DMS 273 (cell line): Measurements from ENCODE around the gene CPXM2.
"Not testable (repeated sequence)": the region's sequence is repeated elsewhere in the genome, so short reads cannot be mapped to it uniquely, and the experiment has no call there.

Experiments
- DNase-seq: peaks from one replicate; lab custom pipeline; 2025; ENCODE audit not compliant: unreplicated experiment; lab: John Stamatoyannopoulos, UW

Gene CPXM2

DNA sequence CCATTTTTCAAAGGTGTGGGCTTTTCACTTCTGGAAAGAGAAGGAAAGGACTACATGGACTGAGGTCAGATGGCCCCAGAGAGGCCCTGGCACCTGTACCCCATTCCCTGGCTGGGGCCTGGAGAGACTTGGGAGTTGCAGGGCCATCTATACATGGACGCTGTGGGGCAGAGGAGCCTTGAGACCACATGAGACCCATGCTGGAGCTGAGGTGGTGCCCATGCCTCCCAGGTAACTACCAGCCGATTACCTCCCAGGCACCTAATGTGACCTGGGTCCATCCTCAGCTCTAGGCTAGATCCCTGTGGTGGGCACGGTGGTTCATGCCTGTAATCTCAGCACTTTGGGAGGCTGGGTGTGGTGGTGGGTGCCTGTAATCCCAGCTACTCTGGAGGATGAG lies 144.2 kb downstream of the CPXM2 start:
- no peak for DNase-seq

DNA sequence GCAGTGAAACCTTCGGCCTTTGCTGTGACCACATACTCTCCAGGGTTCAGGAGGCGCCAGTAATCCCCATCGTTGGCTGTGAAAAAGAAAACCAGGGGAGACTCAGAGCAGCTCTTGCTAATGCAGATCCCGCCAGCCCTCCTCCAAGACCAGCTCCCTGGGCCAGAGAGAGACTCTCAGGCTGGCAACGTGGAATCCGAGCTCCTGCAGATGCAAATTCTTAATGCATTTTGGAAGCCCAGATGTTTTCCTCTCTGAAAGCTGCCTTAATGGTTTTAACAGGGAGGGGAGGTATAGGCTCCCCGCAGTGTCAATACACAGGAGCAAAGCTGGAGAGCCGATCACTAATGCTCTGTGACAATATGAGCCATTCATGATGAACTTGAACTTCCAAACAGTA lies 144.7 kb downstream of the CPXM2 start:
- no peak for DNase-seq

DNA sequence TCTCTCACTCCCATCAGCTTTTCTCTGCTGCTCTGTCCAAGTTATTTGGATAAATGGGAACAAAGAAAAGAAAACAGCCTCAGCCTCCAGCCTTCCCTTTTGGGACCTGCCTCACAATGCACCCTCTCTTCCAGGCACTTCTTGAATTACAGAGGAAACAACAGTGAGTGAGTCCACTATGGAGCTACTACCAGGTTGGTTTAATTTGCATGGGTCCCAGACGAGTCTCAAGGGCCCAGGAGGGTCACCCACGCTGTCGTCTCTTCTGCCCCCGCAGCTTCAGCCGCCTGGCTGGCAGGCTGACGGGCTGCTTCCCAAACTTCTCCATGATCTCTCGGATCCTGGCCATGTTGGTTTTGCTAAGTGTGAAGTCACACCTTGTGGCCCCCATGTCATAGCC lies 145.1 kb downstream of the CPXM2 start:
- DNase-seq, result no peak

DNA sequence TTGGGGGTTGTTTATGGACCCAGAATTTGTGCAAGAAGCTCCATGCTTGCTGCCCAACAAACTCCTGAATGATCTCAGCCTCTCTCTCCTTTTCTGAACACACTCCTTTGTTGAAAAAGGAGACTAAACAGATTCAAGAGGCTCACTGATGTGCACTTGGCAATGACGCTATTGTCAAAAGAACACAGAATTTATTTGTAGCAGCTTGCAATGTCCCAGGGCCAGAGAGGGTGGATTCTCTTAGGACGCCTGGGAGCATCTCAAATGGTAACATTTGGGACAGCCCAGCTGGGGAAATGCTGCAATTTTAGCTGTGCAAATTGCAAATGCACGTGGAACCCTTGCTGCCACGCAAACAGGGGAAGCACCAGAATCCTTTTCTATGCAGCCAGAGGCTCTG lies 145.5 kb downstream of the CPXM2 start:
- DNase-seq, result no peak

DNA sequence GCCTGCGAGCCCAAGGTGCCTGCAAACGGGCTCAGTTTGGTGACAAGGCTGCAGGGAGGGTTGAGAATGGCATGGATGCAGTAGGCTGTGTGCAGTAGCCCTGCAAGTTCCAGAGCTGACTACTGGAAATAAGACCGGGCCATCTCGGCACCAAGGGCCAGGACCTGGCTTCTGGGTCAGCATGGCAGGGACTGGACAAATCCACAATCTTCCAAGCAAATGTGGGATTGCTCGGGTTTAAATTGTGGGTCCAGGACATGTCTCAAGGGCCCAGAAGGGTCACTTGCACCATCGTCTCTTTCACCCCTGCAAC lies 147.4 kb downstream of the CPXM2 start:
- DNase-seq, result no peak

DNA sequence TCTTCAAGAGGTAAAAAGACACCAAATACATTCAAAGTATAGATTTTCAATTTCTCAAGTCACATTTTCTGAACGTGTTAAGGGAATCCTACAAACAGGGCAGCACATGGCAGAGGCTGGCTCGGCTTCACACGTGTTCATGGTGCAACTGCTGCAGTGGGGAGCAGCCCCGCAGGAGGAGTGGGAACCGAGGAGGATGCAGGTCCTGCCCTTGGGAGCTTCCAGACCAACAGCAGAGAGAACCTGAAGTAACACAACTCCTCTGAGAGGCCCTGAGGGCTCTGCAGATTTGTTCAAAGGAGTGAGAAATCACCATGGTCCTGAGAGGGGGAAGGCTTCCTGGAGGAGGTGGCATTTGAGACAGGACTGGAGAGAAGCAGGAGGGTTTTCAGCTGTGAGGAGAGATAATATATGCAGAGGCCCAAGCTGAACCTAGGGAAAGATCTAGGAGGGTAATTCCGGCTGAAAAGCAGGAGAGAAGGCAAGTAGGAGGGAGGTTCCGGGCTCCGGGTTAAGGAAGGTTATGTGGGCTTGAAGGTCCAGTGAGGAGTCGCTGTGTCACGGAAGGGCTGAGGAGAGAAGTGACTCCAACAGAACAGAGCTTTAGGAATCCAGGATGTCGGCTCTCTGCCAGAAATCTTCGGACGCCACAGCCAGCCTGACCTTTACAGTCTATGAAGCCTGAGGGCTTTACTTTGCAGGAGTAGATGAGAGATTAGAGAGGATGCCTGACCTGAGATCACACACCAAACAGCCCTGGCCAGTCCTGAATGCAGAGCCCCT lies 148.0 kb downstream of the CPXM2 start:
- no peak for DNase-seq

DNA sequence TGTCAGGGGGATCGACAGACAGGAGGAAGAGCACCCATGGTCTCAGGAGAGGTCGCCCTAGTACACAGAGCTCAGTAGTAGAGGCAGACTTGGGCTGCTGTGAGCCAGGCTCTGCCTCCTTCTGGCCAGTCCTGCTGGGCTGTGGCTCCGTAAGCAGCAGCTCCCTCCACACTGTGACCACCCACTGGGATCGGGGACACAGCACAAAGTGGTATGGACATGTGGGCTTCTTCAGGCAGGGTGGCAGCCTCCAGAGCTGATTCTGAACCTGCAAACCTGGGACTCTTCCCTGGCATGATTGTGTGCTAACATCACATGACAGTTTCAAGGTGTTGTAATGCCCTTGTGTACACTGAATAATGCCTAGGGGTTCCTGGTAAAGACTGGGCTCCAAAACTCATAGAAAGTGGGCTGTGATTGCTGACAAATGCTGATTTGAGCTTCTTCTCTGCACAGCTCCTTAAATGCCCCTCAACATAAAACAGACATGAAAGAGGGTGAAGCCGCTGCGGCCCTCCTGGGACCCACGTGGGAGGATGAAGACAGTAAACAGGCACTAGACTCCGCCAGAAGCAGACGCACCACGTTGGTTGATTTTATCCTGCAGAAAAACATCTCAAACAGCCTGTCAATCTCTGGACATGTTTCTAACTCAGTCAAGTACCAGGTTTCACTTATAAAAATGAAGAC lies 148.7 kb downstream of the CPXM2 start:
- no peak for DNase-seq

DNA sequence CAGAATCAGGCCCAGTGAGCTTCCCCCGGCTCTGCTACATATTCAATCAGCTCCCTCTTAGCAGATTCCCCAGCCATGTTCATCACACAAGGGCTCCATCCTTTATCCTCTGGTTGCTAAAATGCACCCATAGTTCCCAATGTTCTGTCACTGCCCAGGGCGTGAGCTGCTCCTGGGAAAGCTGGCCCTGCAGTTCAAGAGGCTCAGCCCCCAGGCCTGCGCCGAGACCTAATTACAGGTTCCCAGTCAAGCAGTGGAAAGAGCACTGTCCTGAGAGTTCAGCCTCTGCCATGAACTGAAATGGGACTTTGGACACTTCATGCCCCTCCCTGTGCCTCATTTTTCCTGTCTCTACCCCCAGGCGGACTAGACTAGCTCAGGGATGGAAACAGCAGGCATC lies 149.9 kb downstream of the CPXM2 start:
- DNase-seq, result no peak

DNA sequence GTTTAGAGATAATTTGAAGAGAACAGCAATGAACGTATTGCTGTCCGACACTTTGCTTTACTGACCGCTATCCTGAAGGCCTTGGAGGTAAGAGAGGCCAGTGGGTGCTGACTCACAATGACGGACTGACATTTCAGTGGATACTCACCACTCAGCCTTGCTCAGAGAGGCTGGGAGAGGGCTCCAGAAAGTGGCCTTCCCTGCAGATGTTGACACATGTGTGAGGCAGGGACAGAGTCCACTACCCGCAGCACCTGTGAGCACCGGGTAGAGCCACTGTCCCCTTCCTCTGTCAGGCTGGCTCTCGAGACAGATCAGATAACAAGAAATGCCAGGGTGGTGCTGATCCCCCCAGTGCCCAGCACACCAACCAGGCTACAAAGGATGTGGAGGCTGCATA lies 150.5 kb downstream of the CPXM2 start:
- DNase-seq, result no peak

DNA sequence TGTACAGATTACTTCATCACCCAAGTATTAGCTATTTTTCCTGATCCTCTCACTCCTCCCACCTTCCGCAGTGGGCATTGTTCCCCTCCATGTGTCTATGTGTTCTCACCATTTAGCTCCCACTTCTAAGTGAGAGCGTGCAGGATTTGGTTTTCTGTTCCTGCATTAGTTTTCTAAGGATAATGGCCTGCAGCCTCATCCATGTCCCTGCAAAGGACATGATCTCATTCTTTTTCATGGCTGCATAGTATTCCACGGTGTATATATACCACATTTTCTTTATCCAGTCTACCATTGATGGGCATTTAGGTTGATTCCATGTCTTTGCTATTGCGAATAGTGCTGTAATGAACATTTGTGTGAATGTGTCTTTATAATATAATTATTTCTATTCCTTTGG lies 154.7 kb downstream of the CPXM2 start:
- DNase-seq, result not testable (repeated sequence)

DNA sequence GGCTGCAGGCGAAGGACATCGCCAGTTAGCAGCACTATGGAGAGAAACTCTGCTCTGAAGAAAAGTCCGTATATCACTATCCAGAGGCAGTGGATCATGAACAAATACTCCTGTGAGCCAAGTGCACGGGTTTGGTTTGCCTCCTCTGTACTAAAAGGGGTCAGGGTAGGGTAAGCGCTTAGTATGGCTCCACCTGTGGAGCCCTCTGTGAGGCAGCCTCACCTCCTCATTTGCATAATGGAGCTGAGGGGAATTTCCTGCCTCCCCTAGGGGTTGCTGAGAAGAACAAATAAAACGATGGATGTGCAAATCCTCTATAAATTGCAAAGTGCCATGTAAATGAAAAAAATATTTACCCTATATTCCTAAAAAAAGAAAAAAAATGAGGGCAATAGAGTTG lies 162.1 kb downstream of the CPXM2 start:
- no peak for DNase-seq

DNA sequence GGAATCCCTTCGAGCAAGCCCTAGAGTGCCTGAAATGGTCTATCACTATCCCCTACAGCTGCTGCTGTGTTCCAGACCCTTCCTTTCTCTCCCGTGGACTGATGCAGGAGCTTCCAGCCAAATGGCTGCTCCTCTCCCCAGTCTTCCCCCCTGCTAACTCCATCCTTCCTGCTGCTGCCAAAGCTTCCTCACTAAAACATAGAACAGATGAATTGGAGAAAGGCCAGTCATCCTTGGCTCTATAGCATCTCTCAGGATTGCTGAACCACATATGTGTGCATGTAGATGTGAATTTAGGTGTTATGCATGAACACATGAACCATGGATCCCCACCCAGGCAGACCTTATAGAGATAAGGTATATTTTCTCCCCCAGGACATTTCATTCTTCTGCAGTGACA lies 164.8 kb downstream of the CPXM2 start:
- DNase-seq, result no peak

DNA sequence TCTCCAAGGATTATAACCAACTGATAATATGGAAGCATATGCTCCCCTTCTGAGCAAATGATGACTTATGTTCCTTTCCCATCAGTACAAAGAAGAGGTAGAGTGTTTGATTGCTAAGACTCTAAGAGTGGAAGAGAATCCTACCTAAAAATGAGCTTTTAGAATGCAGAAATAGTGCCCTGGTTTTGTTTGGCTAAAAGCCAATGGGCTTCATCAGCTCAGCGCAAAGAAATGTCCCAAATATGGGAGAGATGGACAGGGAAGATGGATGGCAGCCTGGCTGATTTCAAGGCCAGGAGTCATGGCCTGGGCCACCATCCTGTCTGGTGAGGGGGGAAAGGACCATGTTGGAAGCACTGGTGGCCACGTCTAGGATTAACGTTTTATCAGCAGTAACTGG lies 165.2 kb downstream of the CPXM2 start:
- no peak for DNase-seq

DNA sequence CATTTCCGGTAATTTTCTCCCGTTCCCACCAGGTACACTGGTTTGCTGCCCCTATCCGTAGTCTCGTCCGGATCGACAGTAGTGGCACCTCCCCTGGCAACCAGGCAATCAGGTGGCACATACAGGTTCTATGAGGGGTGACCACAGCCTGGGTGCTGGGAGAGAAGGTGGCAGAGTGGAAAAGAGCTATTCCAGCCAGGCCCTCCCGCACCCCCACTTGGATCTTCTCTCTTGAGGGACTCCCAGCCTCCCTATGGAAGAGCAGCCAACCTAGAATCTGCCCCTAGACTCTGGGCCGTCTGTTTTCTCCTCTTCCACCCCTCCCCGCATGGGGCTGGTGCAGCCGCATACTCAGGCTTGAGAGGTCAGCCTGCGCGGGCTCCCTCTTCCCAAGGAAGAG lies 166.9 kb downstream of the CPXM2 start:
- DNase-seq, result no peak

DNA sequence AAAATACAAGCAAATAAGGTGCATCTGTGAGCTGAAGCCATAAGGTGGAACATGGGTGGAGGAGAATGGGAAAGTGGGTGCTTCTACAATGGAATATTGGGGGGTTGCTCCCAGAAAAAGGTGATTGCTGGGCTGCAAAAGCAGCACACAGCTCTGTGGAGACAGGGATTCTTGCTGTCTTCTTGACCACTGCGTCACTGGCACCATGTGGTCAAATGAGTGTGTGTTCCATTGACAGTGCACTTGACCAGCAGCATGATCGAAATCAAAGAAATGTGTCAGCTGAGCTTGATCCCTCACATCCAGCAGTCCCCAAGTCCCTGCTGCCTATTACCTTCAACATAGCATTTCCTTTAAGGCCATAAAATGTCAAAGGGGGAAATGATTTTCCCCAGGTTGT lies 169.3 kb downstream of the CPXM2 start:
- no peak for DNase-seq

DNA sequence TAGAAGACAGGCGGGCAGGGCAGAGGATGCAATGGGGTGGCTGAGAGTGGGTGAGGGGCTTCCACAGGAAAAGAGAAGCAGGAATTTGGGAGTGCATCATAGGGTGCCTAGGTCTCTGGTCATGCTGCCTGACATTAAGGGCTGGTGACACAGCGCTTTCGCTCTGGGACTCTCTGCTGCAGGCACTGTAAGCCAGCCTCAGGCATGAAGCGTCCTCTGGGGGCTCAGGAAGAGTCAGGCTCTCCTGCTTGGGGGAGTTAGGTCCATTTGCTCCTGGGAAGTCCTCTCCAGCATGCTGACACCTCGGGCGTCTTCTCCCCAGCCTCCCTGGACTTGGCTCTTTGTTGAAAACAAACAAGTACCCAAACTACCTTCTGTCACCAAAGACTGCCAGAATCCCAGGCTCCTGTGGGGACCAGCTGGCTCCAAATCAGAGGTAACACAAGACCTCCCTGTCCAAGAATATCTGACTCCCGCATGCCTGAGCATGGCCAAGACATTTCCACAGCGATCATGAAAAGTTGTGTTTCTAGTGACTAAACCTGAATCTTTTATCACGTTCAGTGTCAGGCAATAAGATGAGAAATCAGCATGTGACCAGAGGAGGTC lies 170.1 kb downstream of the CPXM2 start:
- DNase-seq, result peak; percentile 13

DNA sequence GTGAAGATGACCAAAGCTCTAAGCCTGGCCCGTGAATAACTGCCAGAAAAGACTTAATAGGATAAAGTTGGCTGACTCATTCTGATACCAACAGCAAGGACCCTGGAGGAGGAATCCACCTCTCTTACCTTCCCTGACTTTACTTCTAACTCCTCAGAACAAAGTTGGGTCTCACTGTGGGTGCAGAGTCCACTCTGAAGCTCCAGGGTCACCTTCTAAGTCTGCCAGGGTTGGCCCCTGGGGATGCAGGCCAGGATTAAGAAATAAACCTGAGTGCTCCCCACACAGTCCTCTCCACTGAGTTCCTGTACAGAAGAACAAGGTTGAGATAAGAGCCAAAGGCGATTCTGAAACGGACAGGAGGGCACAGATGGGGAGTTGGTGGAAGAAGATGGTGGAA lies 171.1 kb downstream of the CPXM2 start:
- DNase-seq, result no peak

DNA sequence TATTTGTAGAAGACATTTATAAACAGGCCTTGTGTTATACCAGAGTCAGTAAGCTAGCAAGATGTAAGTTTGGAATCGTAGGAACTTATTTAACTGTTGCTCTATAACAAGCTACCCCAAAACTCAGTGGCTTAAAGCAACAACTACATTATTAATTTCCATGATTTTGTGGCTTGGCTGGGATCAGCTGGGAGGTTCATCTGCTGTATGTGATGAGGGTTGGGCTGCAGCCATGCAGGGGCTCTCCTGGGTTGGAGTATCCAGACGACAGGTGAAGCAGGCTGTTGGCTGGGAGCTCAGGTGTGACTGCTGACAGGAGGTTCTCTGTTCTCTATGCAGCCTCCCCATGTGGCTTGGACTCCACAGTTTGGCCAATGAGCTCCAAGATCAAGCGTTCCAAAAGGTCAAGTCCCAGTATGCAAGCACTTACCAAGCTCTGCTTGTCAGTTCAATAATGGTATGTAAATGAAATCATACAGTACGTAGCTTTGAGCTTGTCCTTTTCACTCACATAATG lies 173.0 kb downstream of the CPXM2 start:
- DNase-seq, result no peak

DNA sequence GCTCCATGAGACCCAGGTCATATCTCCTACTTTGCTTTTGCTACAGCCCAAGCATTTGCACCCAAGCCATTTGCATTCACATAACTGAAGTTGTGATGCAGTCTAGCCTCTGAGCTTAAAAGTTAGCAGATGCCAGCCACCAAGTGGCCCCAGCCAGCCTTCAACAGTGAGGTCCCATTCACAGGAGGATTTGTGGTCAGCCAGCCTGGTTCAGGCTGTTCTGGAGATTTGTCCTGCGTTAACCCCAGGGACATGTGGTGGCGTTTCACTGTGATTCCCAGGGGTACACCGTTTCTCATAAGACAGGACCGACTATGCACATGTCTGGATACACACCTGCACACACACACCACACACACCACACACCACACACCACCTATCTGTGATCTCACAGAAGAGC lies 174.3 kb downstream of the CPXM2 start:
- DNase-seq, result no peak

DNA sequence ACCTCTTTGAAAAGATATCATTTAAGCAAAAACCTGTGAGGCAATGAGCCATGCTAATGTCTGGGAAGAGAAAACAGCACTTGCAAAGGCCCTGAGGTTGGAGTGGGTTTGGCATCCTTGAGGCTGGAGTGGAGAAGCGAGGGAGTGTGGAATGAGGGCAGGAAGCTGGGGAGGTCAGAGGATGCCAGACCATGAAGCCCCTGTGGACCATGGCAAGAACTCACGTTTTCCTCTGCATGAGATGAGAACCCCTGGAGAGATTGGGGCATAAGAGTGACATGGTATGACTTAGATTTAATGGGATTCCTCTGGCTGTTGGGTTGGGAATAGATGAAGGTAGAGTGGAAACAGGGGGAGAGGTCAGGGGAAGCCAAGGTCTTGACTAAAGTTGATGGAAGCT lies 176.1 kb downstream of the CPXM2 start:
- DNase-seq, result no peak

DNA sequence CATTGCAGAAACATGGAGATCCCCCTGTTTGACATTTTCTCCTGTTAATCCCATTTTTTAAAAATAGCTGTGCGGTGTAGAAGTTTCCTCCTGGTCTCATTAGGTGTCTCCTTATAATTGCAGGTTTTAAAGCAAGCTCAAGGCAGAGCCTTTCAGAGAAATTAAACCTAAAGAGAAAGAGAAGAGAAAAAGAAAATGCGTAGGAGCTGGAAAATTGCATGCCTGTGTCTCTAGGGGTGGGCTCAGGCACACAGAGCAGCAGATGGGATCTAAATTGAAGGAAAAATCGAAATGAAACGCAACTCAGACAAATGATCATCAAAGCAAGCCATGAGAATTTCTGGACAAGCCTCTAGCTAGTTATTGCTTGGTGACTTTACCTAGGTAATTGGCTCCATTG lies 185.4 kb downstream of the CPXM2 start:
- peak; percentile 24 for DNase-seq

DNA sequence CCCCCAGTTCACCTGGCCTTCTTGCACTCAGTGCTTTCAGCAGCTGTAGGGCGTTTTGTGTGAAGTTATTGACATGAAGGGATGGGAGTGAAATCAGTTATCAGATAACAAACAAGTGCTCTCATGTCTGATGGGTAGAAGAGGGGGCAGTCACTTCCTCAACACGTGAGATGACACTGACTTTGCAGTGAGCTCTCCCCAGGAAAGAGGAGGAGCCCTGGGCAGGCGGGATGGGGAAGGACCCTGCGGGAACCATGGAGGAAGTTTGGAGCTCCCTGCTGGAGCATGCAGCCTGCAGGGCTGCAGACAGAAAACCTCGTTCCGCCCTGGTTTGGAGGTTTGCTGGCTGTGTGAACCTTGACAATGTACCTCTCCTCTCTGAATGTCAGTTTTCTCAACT lies 186.8 kb downstream of the CPXM2 start:
- DNase-seq, result no peak
